ENCODE data around the gene XIRP1. TPM values are rescaled to one million over a fixed set of nuclear protein-coding genes. Genes with fewer than 3 reads are reported as not detected.

Gene XIRP1
- total and polyA plus RNA-seq, 3 donors from 2014 or later: 0.24 to 2.8 (median 0.37) TPM

DNA sequence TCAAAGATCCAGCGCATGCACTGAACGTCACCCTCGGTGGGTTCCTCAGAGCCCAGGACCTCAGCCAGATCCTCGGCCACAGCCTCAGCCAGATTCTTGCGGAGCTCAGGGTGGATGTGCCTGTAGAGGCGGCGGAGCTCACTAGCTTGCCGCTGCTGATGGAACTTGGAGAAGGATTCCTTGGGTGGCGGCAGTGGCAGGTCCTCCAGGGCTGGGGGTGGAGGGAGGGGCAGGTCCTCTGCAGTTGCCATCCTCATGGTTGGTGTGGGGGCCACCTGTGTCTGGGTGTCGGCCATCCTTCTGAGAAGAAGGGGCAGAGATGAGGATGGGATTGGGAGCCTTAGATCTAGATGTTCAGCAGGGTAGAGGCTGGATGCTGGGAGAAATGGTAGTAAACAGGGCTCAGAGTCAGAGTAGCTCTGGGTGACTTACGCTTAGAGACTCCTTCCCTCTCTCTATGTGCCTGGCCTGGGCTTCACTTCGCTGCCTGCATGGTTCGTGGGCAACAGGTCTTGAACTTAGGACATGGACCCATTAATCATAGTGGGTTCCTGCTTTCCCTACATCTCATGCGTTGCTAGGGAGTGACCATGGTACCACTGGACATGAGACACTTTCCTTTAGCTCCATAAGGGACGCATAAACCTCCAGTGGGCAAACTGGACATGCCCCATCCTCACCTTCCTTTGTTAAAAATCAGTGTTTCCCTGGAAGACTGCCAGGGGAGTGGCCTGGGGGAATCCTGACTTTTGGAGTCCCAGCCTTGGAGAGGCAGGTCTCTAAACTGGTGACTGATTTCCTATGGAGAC lies 3.0 kb downstream of the XIRP1 start:
- no peak overlapping the region for H3K4me3 ChIP-seq
- intact Hi-C loops (cut with DNase I; ENCODE audit: low total_unique reads): no loop called here

DNA sequence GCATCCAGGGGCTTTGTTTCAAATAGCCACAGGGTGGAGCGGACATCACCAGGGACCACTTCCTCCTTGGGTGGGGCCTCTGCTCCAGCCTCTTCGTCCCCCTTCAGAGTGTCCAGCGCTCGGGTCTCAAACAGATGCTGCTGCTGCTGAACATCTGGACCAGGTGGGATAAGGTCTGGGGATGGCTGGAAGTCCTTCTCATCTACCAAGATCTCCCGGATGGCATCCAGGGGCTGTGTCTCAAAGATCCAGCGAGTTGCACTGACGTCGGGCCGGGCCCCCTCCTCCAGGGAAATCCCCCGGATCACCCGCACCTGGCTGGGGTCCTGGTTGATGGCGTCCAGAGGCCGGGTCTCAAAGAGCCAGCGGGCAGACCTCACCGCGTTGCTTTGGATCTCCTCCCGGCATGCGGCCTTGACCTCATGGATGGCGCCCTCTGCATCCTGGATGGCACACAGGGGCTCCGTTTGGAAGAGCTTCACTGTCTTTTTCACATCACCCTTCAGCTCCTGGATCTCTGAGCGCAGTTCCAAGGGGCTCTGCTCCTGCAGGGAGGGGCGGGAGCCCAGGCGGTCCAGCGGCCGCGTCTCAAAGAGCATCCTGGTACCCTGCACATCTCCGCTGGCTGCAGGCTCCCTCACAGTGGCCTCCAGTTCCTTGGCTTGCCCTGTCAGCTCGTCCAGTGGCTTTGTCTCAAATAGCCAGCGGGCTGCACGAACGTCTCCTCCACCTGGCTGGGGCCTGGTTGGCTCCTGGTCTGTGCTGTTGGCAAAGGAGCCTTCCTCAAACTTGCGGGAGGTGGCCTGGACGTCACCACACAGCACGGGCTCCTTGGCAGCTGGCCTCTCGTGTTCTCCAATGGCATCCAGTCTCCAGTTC lies 3.9 kb downstream of the XIRP1 start:
- DNase-seq: no peak
- Histone ChIP-seq H3K27ac (no peak overlapping the region), H3K27me3 (no peaks in the 10 kb centered on the region), H3K36me3 (ENCODE audit: low read depth, missing control alignments) (no peaks in the 10 kb centered on the region), H3K4me3 (no peak overlapping the region), H3K9me3 (no peaks in the 10 kb centered on the region), H3K4me1 (no peaks in the 10 kb centered on the region)
- WGBS, 2 donors: 81% methylated on average over 35 of the region's 35 CpGs; no CpG with 5 or more reads in 1 of the 2 donors
- intact Hi-C loops (cut with DNase I; ENCODE audit: low total_unique reads): no loop called here
- TF ChIP-seq POLR2A (IDR thresholded peaks at IDR 0.05): no peak
- TF ChIP-seq, protein P1, sequence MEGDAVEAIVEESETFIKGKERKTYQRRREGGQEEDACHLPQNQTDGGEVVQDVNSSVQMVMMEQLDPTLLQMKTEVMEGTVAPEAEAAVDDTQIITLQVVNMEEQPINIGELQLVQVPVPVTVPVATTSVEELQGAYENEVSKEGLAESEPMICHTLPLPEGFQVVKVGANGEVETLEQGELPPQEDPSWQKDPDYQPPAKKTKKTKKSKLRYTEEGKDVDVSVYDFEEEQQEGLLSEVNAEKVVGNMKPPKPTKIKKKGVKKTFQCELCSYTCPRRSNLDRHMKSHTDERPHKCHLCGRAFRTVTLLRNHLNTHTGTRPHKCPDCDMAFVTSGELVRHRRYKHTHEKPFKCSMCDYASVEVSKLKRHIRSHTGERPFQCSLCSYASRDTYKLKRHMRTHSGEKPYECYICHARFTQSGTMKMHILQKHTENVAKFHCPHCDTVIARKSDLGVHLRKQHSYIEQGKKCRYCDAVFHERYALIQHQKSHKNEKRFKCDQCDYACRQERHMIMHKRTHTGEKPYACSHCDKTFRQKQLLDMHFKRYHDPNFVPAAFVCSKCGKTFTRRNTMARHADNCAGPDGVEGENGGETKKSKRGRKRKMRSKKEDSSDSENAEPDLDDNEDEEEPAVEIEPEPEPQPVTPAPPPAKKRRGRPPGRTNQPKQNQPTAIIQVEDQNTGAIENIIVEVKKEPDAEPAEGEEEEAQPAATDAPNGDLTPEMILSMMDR (IDR thresholded peaks at IDR 0.05): no peak

More for the DNA sequence above, 3.0 kb downstream of the XIRP1 start:
- no peaks in the 10 kb centered on the region for H3K27me3 ChIP-seq
- no peaks in the 10 kb centered on the region for H3K9me3 ChIP-seq
- no peaks in the 10 kb centered on the region for H3K4me1 ChIP-seq
- H3K27ac ChIP-seq: no peak overlapping the region
- TF ChIP-seq, protein P1 (IDR thresholded peaks at IDR 0.05): no peak
- TF ChIP-seq POLR2A (IDR thresholded peaks at IDR 0.05): no peak
- no peaks in the 10 kb centered on the region for H3K36me3 ChIP-seq (ENCODE audit: low read depth, missing control alignments)
- WGBS, 2 donors: 86 to 89% methylated on average over 11 to 15 of the region's 15 CpGs
- no peak for DNase-seq

DNA sequence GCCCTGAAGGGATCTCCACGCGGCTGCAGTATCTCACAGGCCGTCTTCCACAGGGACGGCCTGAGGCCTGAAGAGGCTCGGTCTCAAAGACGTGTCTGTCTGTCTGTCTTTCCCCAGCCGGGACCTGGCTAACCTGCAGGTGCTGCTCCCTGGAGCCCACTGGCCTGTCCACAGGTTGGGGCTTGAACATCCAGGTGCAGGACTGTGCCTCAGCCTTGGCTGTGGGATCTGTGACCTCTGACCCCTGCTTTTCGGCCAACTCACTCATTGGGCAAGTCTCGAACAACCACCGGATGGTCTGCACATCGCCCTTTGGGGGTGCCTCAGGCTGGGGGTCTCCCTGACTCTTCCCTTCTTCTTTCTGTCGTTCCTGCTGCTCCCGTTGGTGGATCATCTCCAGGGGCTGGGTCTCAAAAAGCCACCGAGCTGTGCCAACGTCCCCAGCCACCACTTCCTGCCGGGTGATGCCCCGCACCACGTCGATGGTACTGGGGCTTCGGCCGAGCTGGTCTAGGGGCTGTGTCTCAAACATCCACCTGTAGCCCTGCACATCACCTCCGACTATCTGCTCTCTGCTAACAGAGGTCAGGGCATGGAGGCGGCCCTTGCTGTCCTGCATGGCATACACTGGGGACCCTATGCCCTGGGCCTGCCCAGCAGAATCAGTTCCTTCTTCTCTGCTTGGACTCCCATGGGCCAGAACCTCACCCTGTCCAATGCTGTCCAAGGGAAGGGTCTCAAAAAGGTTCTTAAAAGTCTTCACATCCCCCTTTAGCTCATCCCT lies 4.8 kb downstream of the XIRP1 start:
- Histone ChIP-seq H3K36me3 (ENCODE audit: low read depth, missing control alignments) (no peaks in the 10 kb centered on the region), H3K9me3 (no peaks in the 10 kb centered on the region), H3K27me3 (no peaks in the 10 kb centered on the region), H3K4me3 (no peak overlapping the region), H3K4me1 (no peaks in the 10 kb centered on the region), H3K27ac (no peak overlapping the region)
- no peak for TF ChIP-seq POLR2A (IDR thresholded peaks at IDR 0.05)
- TF ChIP-seq, protein P1 (IDR thresholded peaks at IDR 0.05): no peak
- DNase-seq: no peak
- intact Hi-C loops (cut with DNase I; ENCODE audit: low total_unique reads): no loop called here
- 94 to 97% methylated on average over 10 to 23 of the region's 23 CpGs for WGBS, 2 donors

DNA sequence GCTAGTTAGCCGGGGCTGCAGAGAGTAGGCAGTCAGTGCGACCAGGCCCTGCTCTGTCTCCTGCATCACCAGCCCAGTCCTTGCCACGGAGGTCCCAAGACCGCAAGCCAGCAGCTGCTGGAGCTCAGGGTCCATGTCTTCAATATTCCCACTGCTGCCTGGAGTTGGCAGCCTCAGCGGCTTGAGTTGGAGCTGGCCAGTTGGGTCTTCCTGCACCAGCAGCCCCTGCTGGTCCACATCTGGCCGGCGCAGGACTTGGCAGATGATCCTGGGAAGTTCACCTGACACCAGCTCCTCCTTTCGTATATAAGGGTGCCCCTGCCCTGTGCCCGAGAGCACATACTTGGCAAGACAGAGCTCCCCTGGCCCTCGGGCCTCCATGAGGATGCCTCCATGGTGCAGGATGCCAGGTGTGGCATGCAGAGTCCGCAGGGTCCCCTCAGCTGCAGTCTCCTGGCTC lies 5.7 kb downstream of the XIRP1 start:
- intact Hi-C loops (cut with DNase I; ENCODE audit: low total_unique reads): no loop called here
- WGBS, 2 donors: 87% methylated on average over 11 of the region's 11 CpGs; no CpG with 5 or more reads in 1 of the 2 donors
- H3K36me3 ChIP-seq (ENCODE audit: low read depth, missing control alignments): no peaks in the 10 kb centered on the region

More for the DNA sequence above, 5.7 kb downstream of the XIRP1 start:
- Histone ChIP-seq H3K4me3 (no peak overlapping the region), H3K4me1 (no peaks in the 10 kb centered on the region), H3K9me3 (no peaks in the 10 kb centered on the region), H3K27ac (no peak overlapping the region), H3K27me3 (no peaks in the 10 kb centered on the region)
- TF ChIP-seq, protein P1 (IDR thresholded peaks at IDR 0.05): no peak
- no peak for TF ChIP-seq POLR2A (IDR thresholded peaks at IDR 0.05)
- no peak for DNase-seq
